K562 (cell line): ENCODE results near the gene SNAI1.

ENCODE experiments used
- CTCF ChIP-seq, 3 experiments: IDR thresholded peaks in 2 of 3; conservative IDR thresholded peaks in 1 of 3; 2 replicates each; pipeline ENCODE4 v1.5.1; 2011 to 2012; ENCODE audit warnings: low read length in 3 of 3, mild to moderate bottlenecking in 3 of 3, control low read depth in 2 of 3, improper control_type of control experiment in 1 of 3, inconsistent platforms in 1 of 3, low read depth in 1 of 3, mixed read lengths in 1 of 3, moderate library complexity in 1 of 3; ENCODE audit not compliant: insufficient read depth in 2 of 3
- HDAC2 ChIP-seq: fragments of 450-650 bp; IDR thresholded peaks from 2 replicates; pipeline ENCODE4 v1.6.1; 2016; ENCODE audit warnings: mild to moderate bottlenecking
- MTA3 ChIP-seq: fragments of 450-650 bp; formaldehyde crosslinking; IDR thresholded peaks from 2 replicates; pipeline ENCODE4 v1.6.1; 2017; ENCODE audit warnings: mild to moderate bottlenecking, borderline replicate concordance
- POLR2AphosphoS2 ChIP-seq: IDR thresholded peaks from 2 replicates; pipeline ENCODE4 v1.6.1; 2012; ENCODE audit warnings: low read length, improper control_type of control experiment
- TCF7L2 ChIP-seq: fragments of 150-350 bp; IDR thresholded peaks from 2 replicates; pipeline ENCODE4 v1.6.1; 2016; ENCODE audit warnings: low read depth, mild to moderate bottlenecking, low read length, moderate library complexity
- ZC3H11A ChIP-seq: IDR thresholded peaks from 2 replicates; pipeline ENCODE4 v1.6.1; 2012; ENCODE audit warnings: low read depth, low read length, improper control_type of control experiment
- ZNF224 ChIP-seq: sonication (generic); formaldehyde crosslinking; IDR thresholded peaks from 2 replicates; pipeline ENCODE4 v1.8.0; 2022; ENCODE audit warnings: mild to moderate bottlenecking, missing genetic modification reagents
- TF ChIP-seq, protein P1 (sequence below): fragments of 250-450 bp; sonication (Bioruptor Pico); IDR thresholded peaks from 2 replicates; pipeline ENCODE4 v1.8.0; 2021; ENCODE audit warnings: moderate library complexity, mild to moderate bottlenecking, inconsistent platforms

GRCh38 chr20:50019466-50020256 is 36.9 kb downstream of the SNAI1 start:
- no peak for TF ChIP-seq MTA3
- no peak for TF ChIP-seq TCF7L2
- no peak for TF ChIP-seq HDAC2
- TF ChIP-seq ZNF224 (CRISPR knock-in tag): no peak
- TF ChIP-seq, protein P1, sequence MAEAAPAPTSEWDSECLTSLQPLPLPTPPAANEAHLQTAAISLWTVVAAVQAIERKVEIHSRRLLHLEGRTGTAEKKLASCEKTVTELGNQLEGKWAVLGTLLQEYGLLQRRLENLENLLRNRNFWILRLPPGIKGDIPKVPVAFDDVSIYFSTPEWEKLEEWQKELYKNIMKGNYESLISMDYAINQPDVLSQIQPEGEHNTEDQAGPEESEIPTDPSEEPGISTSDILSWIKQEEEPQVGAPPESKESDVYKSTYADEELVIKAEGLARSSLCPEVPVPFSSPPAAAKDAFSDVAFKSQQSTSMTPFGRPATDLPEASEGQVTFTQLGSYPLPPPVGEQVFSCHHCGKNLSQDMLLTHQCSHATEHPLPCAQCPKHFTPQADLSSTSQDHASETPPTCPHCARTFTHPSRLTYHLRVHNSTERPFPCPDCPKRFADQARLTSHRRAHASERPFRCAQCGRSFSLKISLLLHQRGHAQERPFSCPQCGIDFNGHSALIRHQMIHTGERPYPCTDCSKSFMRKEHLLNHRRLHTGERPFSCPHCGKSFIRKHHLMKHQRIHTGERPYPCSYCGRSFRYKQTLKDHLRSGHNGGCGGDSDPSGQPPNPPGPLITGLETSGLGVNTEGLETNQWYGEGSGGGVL (CRISPR knock-in tag): no peak
- TF ChIP-seq POLR2AphosphoS2: no peak
- TF ChIP-seq ZC3H11A: no peak
- no peak for TF ChIP-seq CTCF (IDR thresholded peaks at IDR 0.05 in 2 of 3, conservative IDR thresholded peaks at IDR 0.05 in 1 of 3; ENCODE audit: insufficient read depth in 2 of 3, low read depth in 1 of 3, low read length in 3 of 3)
